Type B pancreatic cell (in vitro differentiated cells): Measurements from ENCODE around the gene PLA2G6. TPM values are rescaled to one million over a fixed set of nuclear protein-coding genes. Genes with fewer than 3 reads are reported as not detected.

ENCODE experiments used
- DNase-seq: peaks from one replicate; pipeline ENCODE4 v3.0.0; 2021; ENCODE audit warnings: mixed read lengths; ENCODE audit not compliant: unreplicated experiment; ENCODE audit errors: extremely low spot score
- H3K27ac Mint-ChIP-seq: 2 replicates; pipeline ENCODE4 v1.8.0; 2021; ENCODE audit warnings: mild to moderate bottlenecking, mixed read lengths
- H3K27me3 Mint-ChIP-seq: 2 replicates; pipeline ENCODE4 v1.8.0; 2021; ENCODE audit warnings: mixed read lengths
- H3K36me3 Mint-ChIP-seq: 2 replicates; pipeline ENCODE4 v1.8.0; 2021; ENCODE audit warnings: mixed read lengths
- H3K4me1 Mint-ChIP-seq: one replicate; pipeline ENCODE4 v1.8.0; 2021; ENCODE audit warnings: mixed read lengths; ENCODE audit not compliant: unreplicated experiment
- H3K4me3 Mint-ChIP-seq: 2 replicates; pipeline ENCODE4 v1.8.0; 2021; ENCODE audit warnings: mild to moderate bottlenecking, mixed read lengths
- H3K9me3 Mint-ChIP-seq: 2 replicates; pipeline ENCODE4 v1.8.0; 2021; ENCODE audit warnings: mixed read lengths
- total RNA-seq: library from RNA; stranded (reverse); gene quantifications from 2 replicates; pipeline ENCODE4 v1.2.1, GENCODE V29; 2021; ENCODE audit warnings: low replicate concordance
- TF ChIP-seq, protein P1 (sequence below): fragments of 200-600 bp; sonication (generic); conservative IDR thresholded peaks from 2 replicates; pipeline ENCODE4 v1.5.0; 2021; ENCODE audit warnings: antibody characterized with exemption, mild to moderate bottlenecking

The PLA2G6 gene
- total RNA-seq, 1 donor from 2014 or later: 64.1 TPM

DNA sequence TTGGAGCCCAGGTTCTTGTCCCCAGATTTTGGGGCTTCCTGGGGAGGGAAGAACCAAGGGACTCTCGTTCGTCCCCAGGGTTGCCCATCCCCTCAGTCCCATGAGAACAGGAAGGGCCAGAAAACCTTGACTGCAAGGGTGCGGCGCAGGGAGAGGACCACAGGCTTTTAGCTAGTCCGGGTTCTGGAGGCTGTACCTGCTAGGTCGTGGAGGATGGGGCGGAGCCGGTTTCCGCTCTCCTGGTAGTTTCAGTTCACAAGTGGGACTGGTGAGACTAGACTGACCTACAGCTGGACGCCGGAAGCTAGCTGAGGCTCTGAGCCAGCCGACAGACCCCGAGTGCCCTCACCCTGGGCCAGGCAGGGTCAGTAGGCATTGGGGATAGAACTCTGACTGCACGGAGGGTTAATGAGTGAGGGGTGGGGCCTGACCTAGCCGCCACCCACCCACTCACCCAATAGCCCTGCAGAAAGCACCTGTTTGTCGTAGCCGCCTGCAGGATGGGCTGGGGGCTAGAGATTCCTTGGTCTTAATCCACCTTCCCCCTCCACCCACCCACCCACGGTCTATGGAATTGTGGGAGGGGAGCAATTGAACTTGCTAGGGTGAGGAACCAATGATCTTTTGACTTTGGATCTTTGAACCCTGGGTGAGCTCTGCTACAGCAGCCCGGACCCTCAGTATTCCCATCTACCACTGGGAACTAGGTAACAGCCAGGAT, 21.6 kb upstream of the PLA2G6 start:
- Mint-ChIP-seq H3K27ac (peak overlapping the region; percentile 95), H3K4me3 (peak overlapping the region; percentile 90), H3K27me3 (peaks cover 3% of the 10 kb centered on the region), H3K4me1 (peaks cover 21% of the 10 kb centered on the region), H3K36me3 (peaks cover 4% of the 10 kb centered on the region), H3K9me3 (no peaks in the 10 kb centered on the region)
- DNase-seq: peak; percentile 70
- TF ChIP-seq, protein P1, sequence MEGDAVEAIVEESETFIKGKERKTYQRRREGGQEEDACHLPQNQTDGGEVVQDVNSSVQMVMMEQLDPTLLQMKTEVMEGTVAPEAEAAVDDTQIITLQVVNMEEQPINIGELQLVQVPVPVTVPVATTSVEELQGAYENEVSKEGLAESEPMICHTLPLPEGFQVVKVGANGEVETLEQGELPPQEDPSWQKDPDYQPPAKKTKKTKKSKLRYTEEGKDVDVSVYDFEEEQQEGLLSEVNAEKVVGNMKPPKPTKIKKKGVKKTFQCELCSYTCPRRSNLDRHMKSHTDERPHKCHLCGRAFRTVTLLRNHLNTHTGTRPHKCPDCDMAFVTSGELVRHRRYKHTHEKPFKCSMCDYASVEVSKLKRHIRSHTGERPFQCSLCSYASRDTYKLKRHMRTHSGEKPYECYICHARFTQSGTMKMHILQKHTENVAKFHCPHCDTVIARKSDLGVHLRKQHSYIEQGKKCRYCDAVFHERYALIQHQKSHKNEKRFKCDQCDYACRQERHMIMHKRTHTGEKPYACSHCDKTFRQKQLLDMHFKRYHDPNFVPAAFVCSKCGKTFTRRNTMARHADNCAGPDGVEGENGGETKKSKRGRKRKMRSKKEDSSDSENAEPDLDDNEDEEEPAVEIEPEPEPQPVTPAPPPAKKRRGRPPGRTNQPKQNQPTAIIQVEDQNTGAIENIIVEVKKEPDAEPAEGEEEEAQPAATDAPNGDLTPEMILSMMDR: no peak

DNA sequence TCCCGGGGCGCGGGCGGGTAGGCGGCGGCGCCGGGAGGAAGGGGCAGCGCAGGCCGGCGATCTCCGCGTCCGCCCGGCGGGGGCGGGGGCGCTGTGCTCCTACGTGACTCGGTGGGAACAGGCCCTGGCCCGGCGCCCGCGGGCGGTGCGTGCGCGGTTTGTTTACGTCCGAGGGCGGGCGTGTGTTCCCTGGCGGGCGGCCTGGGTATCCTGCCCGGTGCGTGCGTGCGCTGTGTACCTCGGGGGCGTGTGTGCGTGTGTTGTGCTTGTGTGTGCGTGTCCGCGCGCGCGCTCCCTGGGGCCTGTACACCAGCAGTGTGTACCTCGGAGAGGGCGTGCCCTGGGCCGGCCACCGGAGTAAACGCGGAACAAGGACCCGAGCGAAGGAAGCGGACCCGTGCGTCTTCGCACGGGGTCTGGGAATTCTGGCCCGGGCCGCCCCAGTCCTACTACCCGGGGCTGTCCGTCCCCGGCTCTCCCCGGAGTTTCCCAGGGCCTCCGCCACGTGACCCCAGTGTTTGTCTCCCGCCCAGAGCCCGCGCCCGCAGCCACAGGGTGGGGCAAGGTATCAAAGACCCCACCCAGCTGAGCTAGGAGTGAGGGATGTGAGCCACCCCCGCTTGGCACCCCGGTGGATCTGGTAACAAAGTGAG, 20.9 kb upstream of the PLA2G6 start:
- Mint-ChIP-seq H3K9me3 (no peaks in the 10 kb centered on the region), H3K27me3 (peaks cover 3% of the 10 kb centered on the region), H3K27ac (peak overlapping the region; percentile 95), H3K36me3 (peaks cover 4% of the 10 kb centered on the region), H3K4me3 (peak overlapping the region; percentile 90), H3K4me1 (peaks cover 21% of the 10 kb centered on the region)
- peak; percentile 80 for DNase-seq
- TF ChIP-seq, protein P1: peak; percentile 50

DNA sequence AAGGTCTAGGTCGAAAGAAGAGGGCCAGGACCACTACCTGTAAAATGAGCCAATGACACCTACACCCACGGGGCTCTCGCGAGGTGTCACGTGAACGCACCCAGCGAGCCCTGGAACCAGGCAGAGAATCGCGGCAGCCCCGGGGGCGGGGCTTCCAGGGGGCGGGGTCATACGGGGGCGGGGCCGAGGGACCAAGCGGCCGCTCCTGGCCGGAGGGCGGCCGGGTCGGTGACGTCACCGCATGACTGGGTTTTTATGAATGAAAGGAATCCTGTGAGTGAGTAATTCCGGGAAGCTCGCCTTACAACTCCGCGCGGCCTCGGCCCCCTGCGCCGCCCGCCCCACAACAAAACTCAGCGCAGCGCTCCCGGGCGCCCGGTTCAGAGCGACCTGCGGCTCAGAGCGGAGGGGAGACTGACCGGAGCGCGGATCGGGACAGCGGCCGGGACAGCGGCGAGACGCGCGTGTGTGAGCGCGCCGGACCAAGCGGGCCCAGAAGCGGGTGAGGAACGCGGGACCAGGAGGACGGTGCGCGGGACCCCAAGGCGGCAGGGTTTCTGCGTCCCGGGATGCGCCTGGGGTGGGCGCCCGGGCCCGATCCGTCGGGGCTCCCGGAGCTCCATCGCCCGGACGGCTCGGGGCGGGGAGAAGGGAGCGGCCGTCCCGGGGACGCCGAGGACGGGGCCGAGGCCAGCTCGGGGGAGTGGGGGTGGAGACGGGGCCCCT, 20.2 kb upstream of the PLA2G6 start, which contains the start of gene MAFF:
MAFF (plus strand) TSS at position 284 of the 726 bp plus-strand sequence. CDS start 11,860 bp downstream, outside the sequence.
- peak within 1 kb of the TSS; percentile 92 for H3K4me3 Mint-ChIP-seq
- TF ChIP-seq, protein P1: no peak
- peaks cover 21% of the 10 kb centered on the region for H3K4me1 Mint-ChIP-seq
- H3K27ac Mint-ChIP-seq: peak within 1 kb of the TSS; percentile 96
- peak; percentile 94 for DNase-seq
- H3K27me3 Mint-ChIP-seq: peaks cover 3% of the 10 kb centered on the region
- H3K36me3 Mint-ChIP-seq: peaks cover 4% of the 10 kb centered on the region
- no peaks in the 10 kb centered on the region for H3K9me3 Mint-ChIP-seq

DNA sequence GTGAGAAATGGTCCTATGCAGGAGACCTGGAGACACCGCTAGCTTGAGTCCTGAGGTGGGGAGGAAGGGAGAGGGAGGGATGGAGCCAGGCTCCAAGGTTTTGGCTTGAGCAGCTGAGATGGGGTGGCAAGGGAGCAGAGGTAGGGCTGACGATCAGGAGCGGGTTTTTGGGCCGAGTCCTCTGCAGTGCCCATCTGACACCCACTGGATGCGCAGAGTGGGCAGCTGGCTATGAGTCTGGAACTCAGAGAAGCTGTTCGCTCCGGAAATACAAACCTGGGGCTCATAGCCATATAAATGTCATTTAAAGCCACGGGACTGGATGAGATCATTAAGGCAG, 19.7 kb upstream of the PLA2G6 start:
- TF ChIP-seq, protein P1: no peak
- Mint-ChIP-seq H3K27ac (peak overlapping the region; percentile 96), H3K27me3 (peaks cover 3% of the 10 kb centered on the region), H3K9me3 (no peaks in the 10 kb centered on the region), H3K4me1 (peaks cover 21% of the 10 kb centered on the region), H3K4me3 (peak overlapping the region; percentile 92), H3K36me3 (peaks cover 4% of the 10 kb centered on the region)
- no peak for DNase-seq

DNA sequence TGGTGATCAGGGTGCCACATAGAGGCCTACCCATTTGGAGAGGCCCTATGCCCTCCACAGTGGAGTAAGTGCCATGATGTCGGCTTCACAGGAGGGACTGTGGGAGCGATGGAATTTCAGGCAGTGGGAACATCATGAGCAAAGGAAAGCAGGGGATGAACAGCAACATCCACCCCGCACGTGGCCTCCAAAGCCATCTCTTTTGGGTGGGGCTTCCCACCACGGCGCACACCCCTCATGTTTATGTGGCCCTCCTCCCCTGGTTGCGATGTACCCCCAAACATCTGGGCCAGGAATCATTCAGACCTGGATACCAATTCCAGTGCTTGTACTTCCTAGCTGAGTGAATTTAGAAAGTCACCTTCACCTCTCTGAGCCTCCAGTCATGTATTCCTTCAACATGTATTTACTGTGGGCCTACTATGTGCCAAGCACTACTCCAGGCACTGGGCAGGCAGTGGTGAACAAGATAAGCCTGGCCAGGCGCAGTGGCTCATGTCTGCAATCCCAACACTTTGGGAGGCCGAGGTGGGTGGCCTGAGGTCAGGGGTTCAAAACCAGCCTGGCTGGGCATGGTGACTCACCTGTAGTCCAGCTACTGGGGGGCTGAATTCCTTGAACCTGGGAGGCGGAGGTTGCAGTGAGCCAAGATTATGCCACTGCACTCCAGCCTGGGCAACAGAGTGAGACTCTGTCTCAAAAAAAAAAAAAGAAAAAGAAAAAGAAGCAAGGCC, 18.4 kb upstream of the PLA2G6 start:
- Mint-ChIP-seq H3K27ac (no peak overlapping the region), H3K36me3 (peaks cover 4% of the 10 kb centered on the region), H3K4me3 (no peak overlapping the region), H3K9me3 (no peaks in the 10 kb centered on the region), H3K27me3 (peaks cover 3% of the 10 kb centered on the region), H3K4me1 (peaks cover 20% of the 10 kb centered on the region)
- DNase-seq: no peak
- TF ChIP-seq, protein P1: no peak
